Measurements from ENCODE around the gene MRPL24. TPM values are rescaled to one million over a fixed set of nuclear protein-coding genes. Genes with fewer than 3 reads are reported as not detected.

The MRPL24 gene
- total and polyA plus RNA-seq, 2 of the 13 experiments (the other 11 are each of a cell fraction or from before 2014, with no cell fraction given) = 38.1 to 42.9 TPM

DNA sequence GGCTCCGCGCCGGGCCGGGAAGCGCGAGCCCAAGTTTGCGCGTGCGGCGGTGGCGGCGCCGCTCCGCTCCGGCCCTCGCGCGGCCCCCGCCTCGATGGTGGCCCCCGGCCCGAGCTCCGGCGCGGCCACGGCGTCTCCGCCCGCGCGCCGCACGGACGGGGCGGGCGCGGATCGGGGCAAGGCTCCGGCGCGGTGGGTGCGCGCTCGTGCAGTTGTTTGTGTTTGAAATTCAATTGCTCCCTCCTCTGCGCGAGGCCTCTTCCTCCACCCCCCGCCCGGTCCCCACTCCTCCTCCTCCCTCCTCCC lies 10.5 kb upstream of the MRPL24 start, which contains the start of gene HDGF (continued):
- TF ChIP-seq CAMTA2 (CRISPR knock-in tag; IDR thresholded peaks at IDR 0.05; ENCODE audit: borderline replicate concordance) (0 out of 2 replicates have a peak, but pooled peaks have one; percentile 16), MEIS2 (CRISPR knock-in tag; IDR thresholded peaks at IDR 0.05) (no peak), NFIB (CRISPR knock-in tag; IDR thresholded peaks at IDR 0.05; ENCODE audit: borderline replicate concordance) (no peak), POLR2G (IDR thresholded peaks at IDR 0.05; ENCODE audit: low read depth, low read length) (no peak), ATF7-NPFF (CRISPR knock-in tag; IDR thresholded peaks at IDR 0.05; ENCODE audit: low read depth) (0 out of 2 replicates have a peak, but pooled peaks have one; percentile 10), ZNF589 (CRISPR knock-in tag; conservative IDR thresholded peaks at IDR 0.05) (no peak), ZNF382 (CRISPR knock-in tag; IDR thresholded peaks at IDR 0.05; ENCODE audit: borderline replicate concordance) (no peak), ZFYVE20 (CRISPR knock-in tag; IDR thresholded peaks at IDR 0.05; ENCODE audit: borderline replicate concordance, low read depth) (no peak), ZNF264 (CRISPR knock-in tag; IDR thresholded peaks at IDR 0.05) (no peak), ZNF878 (CRISPR knock-in tag; IDR thresholded peaks at IDR 0.05) (no peak), ZBTB7A (CRISPR knock-in tag; IDR thresholded peaks at IDR 0.05) (no peak), ZNF674 (CRISPR knock-in tag; IDR thresholded peaks at IDR 0.05; ENCODE audit: low read depth) (0 out of 2 replicates have a peak, but pooled peaks have one; percentile 16), DR1 (CRISPR knock-in tag; IDR thresholded peaks at IDR 0.05) (0 out of 2 replicates have a peak, but pooled peaks have one; percentile 8), GABPB1 (CRISPR knock-in tag; IDR thresholded peaks at IDR 0.05) (no peak), YY1 (IDR thresholded peaks at IDR 0.05; ENCODE audit: insufficient read depth, insufficient replicate concordance, low read depth, low read length) (no peak), MBNL3 (CRISPR knock-in tag; conservative IDR thresholded peaks at IDR 0.05) (no peak), AKAP8 (CRISPR knock-in tag; IDR thresholded peaks at IDR 0.05) (no peak), ZNF891 (CRISPR knock-in tag; IDR thresholded peaks at IDR 0.05) (no peak)
- TF ChIP-seq, protein P1, sequence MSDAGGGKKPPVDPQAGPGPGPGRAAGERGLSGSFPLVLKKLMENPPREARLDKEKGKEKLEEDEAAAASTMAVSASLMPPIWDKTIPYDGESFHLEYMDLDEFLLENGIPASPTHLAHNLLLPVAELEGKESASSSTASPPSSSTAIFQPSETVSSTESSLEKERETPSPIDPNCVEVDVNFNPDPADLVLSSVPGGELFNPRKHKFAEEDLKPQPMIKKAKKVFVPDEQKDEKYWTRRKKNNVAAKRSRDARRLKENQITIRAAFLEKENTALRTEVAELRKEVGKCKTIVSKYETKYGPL (CRISPR knock-in tag; IDR thresholded peaks at IDR 0.05) = no peak
- TF ChIP-seq, protein P2, sequence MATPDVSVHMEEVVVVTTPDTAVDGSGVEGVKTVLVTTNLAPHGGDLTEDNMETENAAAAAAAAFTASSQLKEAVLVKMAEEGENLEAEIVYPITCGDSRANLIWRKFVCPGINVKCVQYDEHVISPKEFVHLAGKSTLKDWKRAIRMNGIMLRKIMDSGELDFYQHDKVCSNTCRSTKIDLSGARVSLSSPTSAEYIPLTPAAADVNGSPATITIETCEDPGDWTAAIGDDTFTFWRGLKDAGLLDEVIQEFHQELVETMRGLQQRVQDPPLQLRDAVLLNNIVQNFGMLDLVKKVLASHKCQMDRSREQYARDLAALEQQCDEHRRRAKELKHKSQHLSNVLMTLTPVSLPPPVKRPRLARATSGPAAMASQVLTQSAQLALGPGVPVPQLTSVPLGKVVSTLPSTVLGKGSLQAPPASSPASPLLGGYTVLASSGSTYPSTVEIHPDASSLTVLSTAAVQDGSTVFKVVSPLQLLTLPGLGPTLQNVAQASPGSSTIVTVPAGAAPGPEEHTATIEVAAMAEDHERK (CRISPR knock-in tag; IDR thresholded peaks at IDR 0.05; ENCODE audit: low read depth) = no peak
- TF ChIP-seq, protein P3, sequence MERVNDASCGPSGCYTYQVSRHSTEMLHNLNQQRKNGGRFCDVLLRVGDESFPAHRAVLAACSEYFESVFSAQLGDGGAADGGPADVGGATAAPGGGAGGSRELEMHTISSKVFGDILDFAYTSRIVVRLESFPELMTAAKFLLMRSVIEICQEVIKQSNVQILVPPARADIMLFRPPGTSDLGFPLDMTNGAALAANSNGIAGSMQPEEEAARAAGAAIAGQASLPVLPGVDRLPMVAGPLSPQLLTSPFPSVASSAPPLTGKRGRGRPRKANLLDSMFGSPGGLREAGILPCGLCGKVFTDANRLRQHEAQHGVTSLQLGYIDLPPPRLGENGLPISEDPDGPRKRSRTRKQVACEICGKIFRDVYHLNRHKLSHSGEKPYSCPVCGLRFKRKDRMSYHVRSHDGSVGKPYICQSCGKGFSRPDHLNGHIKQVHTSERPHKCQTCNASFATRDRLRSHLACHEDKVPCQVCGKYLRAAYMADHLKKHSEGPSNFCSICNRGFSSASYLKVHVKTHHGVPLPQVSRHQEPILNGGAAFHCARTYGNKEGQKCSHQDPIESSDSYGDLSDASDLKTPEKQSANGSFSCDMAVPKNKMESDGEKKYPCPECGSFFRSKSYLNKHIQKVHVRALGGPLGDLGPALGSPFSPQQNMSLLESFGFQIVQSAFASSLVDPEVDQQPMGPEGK (CRISPR knock-in tag; IDR thresholded peaks at IDR 0.05) = no peak; the same call in 1 of the 2 replicates
- TF ChIP-seq, protein P4, sequence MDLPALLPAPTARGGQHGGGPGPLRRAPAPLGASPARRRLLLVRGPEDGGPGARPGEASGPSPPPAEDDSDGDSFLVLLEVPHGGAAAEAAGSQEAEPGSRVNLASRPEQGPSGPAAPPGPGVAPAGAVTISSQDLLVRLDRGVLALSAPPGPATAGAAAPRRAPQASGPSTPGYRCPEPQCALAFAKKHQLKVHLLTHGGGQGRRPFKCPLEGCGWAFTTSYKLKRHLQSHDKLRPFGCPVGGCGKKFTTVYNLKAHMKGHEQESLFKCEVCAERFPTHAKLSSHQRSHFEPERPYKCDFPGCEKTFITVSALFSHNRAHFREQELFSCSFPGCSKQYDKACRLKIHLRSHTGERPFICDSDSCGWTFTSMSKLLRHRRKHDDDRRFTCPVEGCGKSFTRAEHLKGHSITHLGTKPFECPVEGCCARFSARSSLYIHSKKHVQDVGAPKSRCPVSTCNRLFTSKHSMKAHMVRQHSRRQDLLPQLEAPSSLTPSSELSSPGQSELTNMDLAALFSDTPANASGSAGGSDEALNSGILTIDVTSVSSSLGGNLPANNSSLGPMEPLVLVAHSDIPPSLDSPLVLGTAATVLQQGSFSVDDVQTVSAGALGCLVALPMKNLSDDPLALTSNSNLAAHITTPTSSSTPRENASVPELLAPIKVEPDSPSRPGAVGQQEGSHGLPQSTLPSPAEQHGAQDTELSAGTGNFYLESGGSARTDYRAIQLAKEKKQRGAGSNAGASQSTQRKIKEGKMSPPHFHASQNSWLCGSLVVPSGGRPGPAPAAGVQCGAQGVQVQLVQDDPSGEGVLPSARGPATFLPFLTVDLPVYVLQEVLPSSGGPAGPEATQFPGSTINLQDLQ (CRISPR knock-in tag; IDR thresholded peaks at IDR 0.05) = no peak
- TF ChIP-seq, protein P5, sequence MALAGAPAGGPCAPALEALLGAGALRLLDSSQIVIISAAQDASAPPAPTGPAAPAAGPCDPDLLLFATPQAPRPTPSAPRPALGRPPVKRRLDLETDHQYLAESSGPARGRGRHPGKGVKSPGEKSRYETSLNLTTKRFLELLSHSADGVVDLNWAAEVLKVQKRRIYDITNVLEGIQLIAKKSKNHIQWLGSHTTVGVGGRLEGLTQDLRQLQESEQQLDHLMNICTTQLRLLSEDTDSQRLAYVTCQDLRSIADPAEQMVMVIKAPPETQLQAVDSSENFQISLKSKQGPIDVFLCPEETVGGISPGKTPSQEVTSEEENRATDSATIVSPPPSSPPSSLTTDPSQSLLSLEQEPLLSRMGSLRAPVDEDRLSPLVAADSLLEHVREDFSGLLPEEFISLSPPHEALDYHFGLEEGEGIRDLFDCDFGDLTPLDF (CRISPR knock-in tag; IDR thresholded peaks at IDR 0.05) = 0 out of 2 replicates have a peak, but pooled peaks have one; percentile 14

Measured in HepG2 (cell line).